ENCODE data around the gene TOX3.

Gene TOX3

GRCh38 chr16:52570495-52571091 lies 23.6 kb upstream of the TOX3 start:
- TF ChIP-seq REST (IDR thresholded peaks at IDR 0.05; ENCODE audit: low read depth) = no peak
- no peak for TF ChIP-seq ZBTB7A (IDR thresholded peaks at IDR 0.05; ENCODE audit: low read depth)
- TF ChIP-seq EGR1 (IDR thresholded peaks at IDR 0.05) = no peak
- TF ChIP-seq TEAD4 (IDR thresholded peaks at IDR 0.05) = no peak
- no peak for TF ChIP-seq RAD21 (IDR thresholded peaks at IDR 0.05; ENCODE audit: low read depth)
- no peak for TF ChIP-seq EP300 (IDR thresholded peaks at IDR 0.05; ENCODE audit: borderline replicate concordance)
- TF ChIP-seq FOXM1 (IDR thresholded peaks at IDR 0.05; ENCODE audit: borderline replicate concordance, low read depth) = no peak
- no peak for TF ChIP-seq YY1 (IDR thresholded peaks at IDR 0.05; ENCODE audit: low read depth)
- TF ChIP-seq TAF1 (IDR thresholded peaks at IDR 0.05; ENCODE audit: low read depth) = no peak
- no peak for TF ChIP-seq USF1 (IDR thresholded peaks at IDR 0.05)
- no peak for TF ChIP-seq CREB1 (IDR thresholded peaks at IDR 0.05; ENCODE audit: low read depth)
- TF ChIP-seq TCF12 (IDR thresholded peaks at IDR 0.05; ENCODE audit: low read depth) = no peak

- TF ChIP-seq FOXM1 (IDR thresholded peaks at IDR 0.05; ENCODE audit: borderline replicate concordance, low read depth) = no peak
- TF ChIP-seq CEBPB (IDR thresholded peaks at IDR 0.05) = no peak
- TF ChIP-seq USF1 (IDR thresholded peaks at IDR 0.05) = no peak
- TF ChIP-seq EGR1 (IDR thresholded peaks at IDR 0.05) = no peak
- TF ChIP-seq RAD21 (IDR thresholded peaks at IDR 0.05; ENCODE audit: low read depth) = no peak
- TF ChIP-seq YY1 (IDR thresholded peaks at IDR 0.05; ENCODE audit: low read depth) = no peak
- TF ChIP-seq EP300 (IDR thresholded peaks at IDR 0.05; ENCODE audit: borderline replicate concordance) = no peak
- TF ChIP-seq NFIC (IDR thresholded peaks at IDR 0.05) = no peak
- no peak for TF ChIP-seq TAF1 (IDR thresholded peaks at IDR 0.05; ENCODE audit: low read depth)
- TF ChIP-seq CREB1 (IDR thresholded peaks at IDR 0.05; ENCODE audit: low read depth) = no peak
- TF ChIP-seq ZBTB7A (IDR thresholded peaks at IDR 0.05; ENCODE audit: low read depth) = no peak
- no peak for TF ChIP-seq TCF12 (IDR thresholded peaks at IDR 0.05; ENCODE audit: low read depth)
- no peak for TF ChIP-seq TEAD4 (IDR thresholded peaks at IDR 0.05)
- no peak for TF ChIP-seq REST (IDR thresholded peaks at IDR 0.05; ENCODE audit: low read depth)
Observed at GRCh38 chr16:52569701-52570100, 22.8 kb upstream of the TOX3 start.

- TF ChIP-seq USF1 (IDR thresholded peaks at IDR 0.05) (no peak), EP300 (IDR thresholded peaks at IDR 0.05; ENCODE audit: borderline replicate concordance) (no peak), TEAD4 (IDR thresholded peaks at IDR 0.05) (no peak), RAD21 (IDR thresholded peaks at IDR 0.05; ENCODE audit: low read depth) (no peak), REST (IDR thresholded peaks at IDR 0.05; ENCODE audit: low read depth) (no peak), EGR1 (IDR thresholded peaks at IDR 0.05) (no peak), TAF1 (IDR thresholded peaks at IDR 0.05; ENCODE audit: low read depth) (no peak), NFIC (IDR thresholded peaks at IDR 0.05) (no peak), MAX (IDR thresholded peaks at IDR 0.05) (no peak), FOXM1 (IDR thresholded peaks at IDR 0.05; ENCODE audit: borderline replicate concordance, low read depth) (no peak), TCF12 (IDR thresholded peaks at IDR 0.05; ENCODE audit: low read depth) (no peak)
Observed at GRCh38 chr16:52568983-52569690, 22.2 kb upstream of the TOX3 start.

GRCh38 chr16:52568495-52568894 lies 21.6 kb upstream of the TOX3 start:
- TF ChIP-seq CREB1 (IDR thresholded peaks at IDR 0.05; ENCODE audit: low read depth) = no peak
- no peak for TF ChIP-seq TEAD4 (IDR thresholded peaks at IDR 0.05)
- no peak for TF ChIP-seq RAD21 (IDR thresholded peaks at IDR 0.05; ENCODE audit: low read depth)
- no peak for TF ChIP-seq TAF1 (IDR thresholded peaks at IDR 0.05; ENCODE audit: low read depth)
- no peak for TF ChIP-seq YY1 (IDR thresholded peaks at IDR 0.05; ENCODE audit: low read depth)
- no peak for TF ChIP-seq FOXM1 (IDR thresholded peaks at IDR 0.05; ENCODE audit: borderline replicate concordance, low read depth)
- TF ChIP-seq TCF12 (IDR thresholded peaks at IDR 0.05; ENCODE audit: low read depth) = no peak
- no peak for TF ChIP-seq MAX (IDR thresholded peaks at IDR 0.05)
- TF ChIP-seq REST (IDR thresholded peaks at IDR 0.05; ENCODE audit: low read depth) = no peak
- no peak for TF ChIP-seq CEBPB (IDR thresholded peaks at IDR 0.05)
- TF ChIP-seq NFIC (IDR thresholded peaks at IDR 0.05) = no peak
- no peak for TF ChIP-seq ZBTB7A (IDR thresholded peaks at IDR 0.05; ENCODE audit: low read depth)
- no peak for TF ChIP-seq USF1 (IDR thresholded peaks at IDR 0.05)
- no peak for TF ChIP-seq EP300 (IDR thresholded peaks at IDR 0.05; ENCODE audit: borderline replicate concordance)
- TF ChIP-seq EGR1 (IDR thresholded peaks at IDR 0.05) = no peak

Data from Ishikawa (cell line).